GM12878 (cell line): ENCODE results near the gene TDRD9. TPM values are rescaled to one million over a fixed set of nuclear protein-coding genes. Genes with fewer than 3 reads are reported as not detected.

Experiments used
- ATAC-seq: fragments of 200-7000 bp; cut with Tn5 transposase; 3 replicates; pipeline ENCODE4 v1.9.1; 2020; ENCODE audit warnings: mild to moderate bottlenecking, moderate library complexity
- BruUV-seq: library from RNA; stranded (reverse); fragments of 400-500 nt; replicated peaks from 2 replicates; lab custom pipeline; 2021; lab: Mats Ljungman, UMichigan
- CTCF ChIA-PET: fragments of 300-600 bp; sonication (Branson Sonifier 250); formaldehyde crosslinking; extraction: SDS; loops from one replicate; lab custom pipeline; 2021; ENCODE audit warnings: inconsistent platforms; lab: Yijun Ruan, JAX
- POLR2A ChIA-PET: fragments of 350-600 bp; formaldehyde crosslinking; extraction: SDS; loops from one replicate; lab custom pipeline; 2021; ENCODE audit warnings: inconsistent platforms; lab: Charles Lee
- RAD21 ChIA-PET: fragments of 300-600 bp; sonication (Branson Sonifier 250); formaldehyde crosslinking; loops from one replicate; lab custom pipeline; 2023; ENCODE audit warnings: antibody characterized with exemption; ENCODE audit not compliant: unreplicated experiment; lab: Charles Lee
- SMC1A ChIA-PET: fragments of 300-600 bp; sonication (Branson Sonifier 250); formaldehyde crosslinking; loops from one replicate; lab custom pipeline; 2023; ENCODE audit not compliant: unreplicated experiment, uncharacterized antibody; lab: Charles Lee
- DNase-seq: peaks from one replicate; pipeline ENCODE4 v3.0.0-alpha.2; 2011; ENCODE audit warnings: low read depth, low spot score
- FAIRE-seq: peaks from 3 replicates; lab custom pipeline; 2011; peaks lifted over from hg19 to GRCh38; lab: Jason Lieb, UNC
- H2AFZ ChIP-seq: 2 replicates; pipeline ENCODE4 v1.6.0; 2011; ENCODE audit warnings: low read depth, low read length, control low read depth; ENCODE audit not compliant: control insufficient read depth
- H3K27ac ChIP-seq: 2 replicates; pipeline ENCODE4 v1.5.1; 2011; ENCODE audit warnings: control low read depth; ENCODE audit not compliant: control insufficient read depth, insufficient read depth
- H3K27me3 ChIP-seq, 2 experiments: replicated peaks in 1 of 2; 2 replicates each; pipeline versions ENCODE4 v1.6.0 to v1.6.1; 2011; ENCODE audit warnings: low read length in 1 of 2; ENCODE audit not compliant: control insufficient read depth in 2 of 2, insufficient read depth in 2 of 2
- H3K36me3 ChIP-seq, 2 experiments: 2 replicates each; pipeline ENCODE4 v1.5.1; 2011; ENCODE audit warnings: low read length in 1 of 2; ENCODE audit not compliant: control insufficient read depth in 2 of 2, insufficient read depth in 2 of 2
- H3K4me1 ChIP-seq: 2 replicates; pipeline ENCODE4 v1.6.1; 2011; ENCODE audit warnings: mild to moderate bottlenecking, low read length, moderate library complexity, mixed read lengths; ENCODE audit not compliant: control insufficient read depth, insufficient read depth
- H3K4me2 ChIP-seq: 2 replicates; pipeline ENCODE4 v1.6.0; 2011; ENCODE audit warnings: control low read depth; ENCODE audit not compliant: control insufficient read depth, insufficient read depth
- H3K4me3 ChIP-seq: fragments of 200-600 bp; sonication (generic); 2 replicates; pipeline ENCODE4 v1.5.1; 2016
- H3K79me2 ChIP-seq: 2 replicates; pipeline ENCODE4 v1.6.0; 2011; ENCODE audit warnings: low read length; ENCODE audit not compliant: control insufficient read depth, insufficient read depth
- H3K9ac ChIP-seq: 2 replicates; pipeline ENCODE4 v1.8.0; 2011; ENCODE audit warnings: low read length, control low read depth, mixed read lengths; ENCODE audit not compliant: control insufficient read depth, insufficient read depth
- H3K9me3 ChIP-seq: replicated peaks from 3 replicates; pipeline ENCODE4 v1.5.1; 2011; ENCODE audit warnings: mild to moderate bottlenecking, low read length; ENCODE audit not compliant: control insufficient read depth, insufficient read depth
- H4K20me1 ChIP-seq: 2 replicates; pipeline ENCODE4 v1.6.0; 2011; ENCODE audit not compliant: control insufficient read depth, insufficient read depth
- CEBPB ChIP-seq, 2 experiments: fragments of 150-350 bp in 1 of 2; IDR thresholded peaks; 2 replicates each; pipeline ENCODE4 v1.6.1; 2012 to 2014; ENCODE audit warnings: low read depth in 2 of 2, low read length in 2 of 2, borderline replicate concordance in 1 of 2, inconsistent platforms in 1 of 2
- HDGF ChIP-seq: fragments of 450-650 bp; IDR thresholded peaks from 2 replicates; pipeline ENCODE4 v1.6.1; 2016; ENCODE audit warnings: antibody characterized with exemption
- RAD21 ChIP-seq: IDR thresholded peaks from 2 replicates; pipeline ENCODE4 v1.6.1; 2011; ENCODE audit warnings: mild to moderate bottlenecking, low read depth, low read length, moderate library complexity; ENCODE audit not compliant: insufficient read depth
- SMC3 ChIP-seq: IDR thresholded peaks from 2 replicates; pipeline ENCODE4 v1.6.1; 2011; ENCODE audit warnings: low read length, improper control_type of control experiment, borderline replicate concordance
- whole genome bisulfite sequencing: methylation state at CpG from one replicate; pipeline ENCODE4 v1.1.6; 2016; ENCODE audit warnings: low lambda C conversion rate; ENCODE audit not compliant: insufficient replicate concordance, insufficient coverage; ENCODE audit errors: missing lambda C conversion rate; 5-methylcytosine and 5-hydroxymethylcytosine counted together
- in situ Hi-C: fragments of 300-500 bp; cut with MboI; formaldehyde crosslinking; loops from 9 replicates; pipeline ENCODE4 v1.14.3; 2018; ENCODE audit warnings: mixed read lengths
- intact Hi-C: fragments of 100-400 bp; cut with micrococcal nuclease; formaldehyde crosslinking; loops from one replicate; pipeline ENCODE4 v1.14.2; 2022; ENCODE audit not compliant: unreplicated experiment
- polyA plus RNA-seq, 11 experiments: library from polyadenylated mRNA; depleted of rRNA in 4 of 11; unstranded in 6 of 11; stranded (reverse) in 5 of 11; fragments of >200 nt; fragmentation: Nextera tagmentation in 4 of 11; fragmentation: Illumina TruSeq in 1 of 11; extraction: Ambion mirVana in 4 of 11; extraction: Trizol in 1 of 11; gene quantifications; 1 replicate in 1 of 11; 2 replicates in 10 of 11; pipeline versions ENCODE4 v1.2.1 to v1.2.3, GENCODE V29; 2011 to 2016; ENCODE audit warnings: inconsistent platforms in 2 of 11, missing spikeins in 2 of 11, low read depth in 1 of 11
- total RNA-seq, 4 experiments: library from RNA; depleted of rRNA in 3 of 4; stranded (reverse); fragments of >200 nt in 3 of 4; fragmentation: Illumina TruSeq in 1 of 4; extraction: Trizol in 1 of 4; gene quantifications; 2 replicates each; pipeline versions ENCODE4 v1.2.1 to v1.2.3, GENCODE V29; 2013 to 2021
- TF ChIP-seq, protein P1 (sequence below), 3 experiments: IDR thresholded peaks in 2 of 3; conservative IDR thresholded peaks in 1 of 3; 2 replicates each; pipeline ENCODE4 v1.5.1; 2011; ENCODE audit warnings: low read depth in 3 of 3, low read length in 3 of 3, mild to moderate bottlenecking in 3 of 3, control low read depth in 2 of 3, moderate library complexity in 2 of 3, inconsistent platforms in 1 of 3, mixed read lengths in 1 of 3; ENCODE audit not compliant: control insufficient read depth in 2 of 3, insufficient read depth in 1 of 3; ENCODE audit errors: extremely low read depth in 1 of 3

The TDRD9 gene
- total and polyA plus RNA-seq, 10 of the 15 experiments (the other 5 are each of a cell fraction or from before 2014, with no cell fraction given) = 0.12 TPM; not detected in 9

DNA sequence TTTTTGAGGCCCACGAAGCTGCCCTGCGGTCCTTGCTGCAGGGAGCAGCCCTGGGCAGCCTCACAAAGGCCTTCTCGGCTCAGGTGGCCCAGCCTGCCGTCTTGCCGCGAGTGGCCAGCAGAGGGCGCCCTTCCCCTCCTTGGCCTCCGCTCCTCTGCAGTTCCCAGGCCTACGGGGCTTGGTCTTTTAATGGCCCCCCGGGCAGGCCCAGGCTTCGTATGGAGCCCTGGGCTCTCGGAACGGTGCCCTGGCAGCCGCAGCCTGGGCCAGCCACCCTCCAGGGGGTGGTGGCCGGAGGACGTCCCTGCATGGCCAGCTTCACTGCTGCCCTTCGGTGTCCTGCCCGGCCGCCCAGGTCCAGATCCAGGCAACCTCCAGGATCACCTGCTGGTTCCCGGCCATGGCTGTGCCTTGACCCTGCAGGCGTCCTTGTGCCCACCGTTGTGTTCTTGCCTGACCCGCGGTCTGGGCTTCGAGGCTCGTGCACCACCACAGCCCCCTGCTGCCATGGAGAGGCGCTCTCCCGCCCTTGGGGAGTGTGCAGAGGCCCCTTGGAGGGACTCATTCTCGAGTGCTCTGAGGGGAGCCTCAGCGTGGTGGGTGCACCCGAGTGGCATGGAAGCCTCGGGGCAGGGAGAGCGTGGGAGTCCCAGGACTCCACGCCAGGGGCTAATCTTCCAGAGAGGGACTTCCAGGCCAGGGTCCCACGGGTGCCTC lies 166.6 kb downstream of the TDRD9 start:
- peak; percentile 60 for TF ChIP-seq RAD21
- no peak for TF ChIP-seq CEBPB (IDR thresholded peaks at IDR 0.05; ENCODE audit: borderline replicate concordance in 1 of 2, low read depth in 2 of 2, low read length in 2 of 2)
- TF ChIP-seq SMC3 = peak; percentile 55; the same call in 1 of the 2 replicates
- 0 out of 2 replicates have a peak, but pooled peaks have one; percentile 33 for TF ChIP-seq HDGF
- TF ChIP-seq, protein P1, sequence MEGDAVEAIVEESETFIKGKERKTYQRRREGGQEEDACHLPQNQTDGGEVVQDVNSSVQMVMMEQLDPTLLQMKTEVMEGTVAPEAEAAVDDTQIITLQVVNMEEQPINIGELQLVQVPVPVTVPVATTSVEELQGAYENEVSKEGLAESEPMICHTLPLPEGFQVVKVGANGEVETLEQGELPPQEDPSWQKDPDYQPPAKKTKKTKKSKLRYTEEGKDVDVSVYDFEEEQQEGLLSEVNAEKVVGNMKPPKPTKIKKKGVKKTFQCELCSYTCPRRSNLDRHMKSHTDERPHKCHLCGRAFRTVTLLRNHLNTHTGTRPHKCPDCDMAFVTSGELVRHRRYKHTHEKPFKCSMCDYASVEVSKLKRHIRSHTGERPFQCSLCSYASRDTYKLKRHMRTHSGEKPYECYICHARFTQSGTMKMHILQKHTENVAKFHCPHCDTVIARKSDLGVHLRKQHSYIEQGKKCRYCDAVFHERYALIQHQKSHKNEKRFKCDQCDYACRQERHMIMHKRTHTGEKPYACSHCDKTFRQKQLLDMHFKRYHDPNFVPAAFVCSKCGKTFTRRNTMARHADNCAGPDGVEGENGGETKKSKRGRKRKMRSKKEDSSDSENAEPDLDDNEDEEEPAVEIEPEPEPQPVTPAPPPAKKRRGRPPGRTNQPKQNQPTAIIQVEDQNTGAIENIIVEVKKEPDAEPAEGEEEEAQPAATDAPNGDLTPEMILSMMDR (IDR thresholded peaks at IDR 0.05 in 2 of 3, conservative IDR thresholded peaks at IDR 0.05 in 1 of 3; ENCODE audit: control insufficient read depth in 2 of 3, extremely low read depth in 1 of 3, insufficient read depth in 1 of 3, low read depth in 3 of 3, low read length in 3 of 3) = peak; percentile 74 to 89 (median 76)
- Histone ChIP-seq H2AFZ (no peak overlapping the region), H3K36me3 (no peaks in the 10 kb centered on the region), H3K9ac (no peak overlapping the region), H3K4me1 (no peaks in the 10 kb centered on the region), H4K20me1 (no peaks in the 10 kb centered on the region), H3K27ac (no peak overlapping the region), H3K9me3 (no peaks in the 10 kb centered on the region), H3K4me2 (no peak overlapping the region), H3K79me2 (no peaks in the 10 kb centered on the region), H3K27me3 (0 out of 4 replicates have a peak, but pooled peaks cover 0 to 1% of the 10 kb centered on the region in 2 experiments), H3K4me3 (no peak overlapping the region)
- 36% methylated on average over 34 of the region's 35 CpGs for WGBS
- ChIA-PET SMC1A (no interaction called here), RAD21 (no interaction called here), CTCF (interaction anchor here (0.6 to 1.5 kb wide), 2 partner anchors 17 to 75 kb away, joined by 3 to 6 read pairs; no protein-coding TSS in a partner anchor), POLR2A (no interaction called here)
- no TSS peak for BruUV-seq
- intact Hi-C loops (loop anchor here (5.0 kb wide), 1 partner anchor 547 kb away; no protein-coding TSS in a partner anchor), in situ Hi-C loops (no loop called here)
- FAIRE-seq (no peak), DNase-seq (no peak), ATAC-seq (peak; percentile 93)
